Neural crest cell (in vitro differentiated cells): ENCODE results near the gene CCDC66. TPM values are rescaled to one million over a fixed set of nuclear protein-coding genes. Genes with fewer than 3 reads are reported as not detected.

Experiments used
- DNase-seq: peaks from one replicate; pipeline ENCODE4 v3.0.0; 2021; ENCODE audit warnings: low read depth, mixed read lengths, low spot score
- H3K27ac Mint-ChIP-seq: one replicate; pipeline ENCODE4 v1.8.0; 2021; ENCODE audit warnings: mild to moderate bottlenecking, mixed read lengths; ENCODE audit not compliant: unreplicated experiment
- H3K27me3 Mint-ChIP-seq: 2 replicates; pipeline ENCODE4 v1.8.0; 2021; ENCODE audit warnings: low read depth, mild to moderate bottlenecking, mixed read lengths
- H3K36me3 Mint-ChIP-seq: 2 replicates; pipeline ENCODE4 v1.8.0; 2021; ENCODE audit warnings: low read depth, mild to moderate bottlenecking, mixed read lengths
- H3K4me1 Mint-ChIP-seq: 2 replicates; pipeline ENCODE4 v1.8.0; 2021; ENCODE audit warnings: mixed read lengths
- H3K4me3 Mint-ChIP-seq: one replicate; pipeline ENCODE4 v1.8.0; 2021; ENCODE audit warnings: mild to moderate bottlenecking, mixed read lengths
- H3K9me3 Mint-ChIP-seq: 2 replicates; pipeline ENCODE4 v1.8.0; 2021; ENCODE audit warnings: mixed read lengths
- CTCF ChIP-seq: fragments of 200-600 bp; sonication (generic); conservative IDR thresholded peaks from 2 replicates; pipeline ENCODE4 v1.5.0; 2021; ENCODE audit warnings: antibody characterized with exemption, mild to moderate bottlenecking
- total RNA-seq: library from RNA; stranded (reverse); gene quantifications from 2 replicates; pipeline ENCODE4 v1.2.1, GENCODE V29; 2021

CCDC66 gene
- total RNA-seq, 1 donor from 2014 or later: 30.9 TPM

GRCh38 chr3:56667973-56668579 lies 111.1 kb downstream of the CCDC66 start:
- no peak overlapping the region for H3K27ac Mint-ChIP-seq
- no peak for TF ChIP-seq CTCF
- H3K4me1 Mint-ChIP-seq: no peaks in the 10 kb centered on the region
- DNase-seq: no peak
- H3K27me3 Mint-ChIP-seq: no peaks in the 10 kb centered on the region
- no peak overlapping the region for H3K4me3 Mint-ChIP-seq
- H3K9me3 Mint-ChIP-seq: no peaks in the 10 kb centered on the region
- peaks cover 27% of the 10 kb centered on the region for H3K36me3 Mint-ChIP-seq

Other genes with a start within 250 kb of the CCDC66 start
- gene ERC2, start 88.7 kb upstream of the CCDC66 start, total RNA-seq: 12.2 and 13.5 TPM in 2 replicates
- 62.2 and 62.7 TPM in 2 replicates for gene TASOR, start 126.1 kb downstream of the CCDC66 start, total RNA-seq
- gene ARHGEF3, start 244.8 kb downstream of the CCDC66 start, total RNA-seq: 4.2 and 4.3 TPM in 2 replicates